Activated B cell treated with CpG ODN at 0.5 μM for 24 hours (primary cell): ENCODE data around the gene UBE4A. TPM values are rescaled to one million over a fixed set of nuclear protein-coding genes. Genes with fewer than 3 reads are reported as not detected.
"Not testable (repeated sequence)": the region's sequence is repeated elsewhere in the genome, so short reads cannot be mapped to it uniquely, and the experiment has no call there.

Source experiments
- ATAC-seq: fragments of 200-7000 bp; cut with Tn5 transposase; one replicate; pipeline ENCODE4 v1.10.0; 2021; ENCODE audit warnings: low read depth, mild to moderate bottlenecking, moderate library complexity
- CTCF ChIA-PET: fragments of 350-600 bp; sonication (Branson Sonifier 250); formaldehyde crosslinking; loops from one replicate; lab custom pipeline; 2021; ENCODE audit warnings: antibody characterized with exemption; lab: Charles Lee
- POLR2A ChIA-PET: fragments of 350-600 bp; sonication (Branson Sonifier 250); formaldehyde crosslinking; loops from one replicate; lab custom pipeline; 2021; ENCODE audit warnings: antibody characterized with exemption; lab: Charles Lee
- DNase-seq: peaks from one replicate; pipeline ENCODE4 v3.0.0; 2022
- H3K27ac Mint-ChIP-seq: one replicate; pipeline ENCODE4 v1.8.0; 2020; ENCODE audit warnings: mixed read lengths
- H3K27me3 Mint-ChIP-seq: one replicate; pipeline ENCODE4 v1.8.0; 2021; ENCODE audit warnings: mixed read lengths
- H3K36me3 Mint-ChIP-seq: one replicate; pipeline ENCODE4 v1.8.0; 2021; ENCODE audit warnings: low read depth, mixed read lengths
- H3K4me1 Mint-ChIP-seq: one replicate; pipeline ENCODE4 v1.8.0; 2021; ENCODE audit warnings: mixed read lengths
- H3K4me3 Mint-ChIP-seq: one replicate; pipeline ENCODE4 v1.8.0; 2020; ENCODE audit warnings: mild to moderate bottlenecking, mixed read lengths
- H3K9me3 Mint-ChIP-seq: one replicate; pipeline ENCODE4 v1.8.0; 2020; ENCODE audit warnings: mixed read lengths
- intact Hi-C: fragments of 100-400 bp; cut with micrococcal nuclease; formaldehyde crosslinking; loops from one replicate; pipeline ENCODE4 v1.15.1; 2024
- total RNA-seq: library from RNA; stranded (reverse); gene quantifications from 2 replicates; pipeline ENCODE4 v1.2.3, GENCODE V29; 2022
- TF ChIP-seq, protein P1 (sequence below): fragments of 200-600 bp; IDR thresholded peaks from one replicate; pipeline ENCODE4 v1.8.0; 2022; ENCODE audit warnings: antibody characterized with exemption, mild to moderate bottlenecking

Gene UBE4A
- total RNA-seq, 1 donor from 2014 or later: 34.2 TPM

DNA sequence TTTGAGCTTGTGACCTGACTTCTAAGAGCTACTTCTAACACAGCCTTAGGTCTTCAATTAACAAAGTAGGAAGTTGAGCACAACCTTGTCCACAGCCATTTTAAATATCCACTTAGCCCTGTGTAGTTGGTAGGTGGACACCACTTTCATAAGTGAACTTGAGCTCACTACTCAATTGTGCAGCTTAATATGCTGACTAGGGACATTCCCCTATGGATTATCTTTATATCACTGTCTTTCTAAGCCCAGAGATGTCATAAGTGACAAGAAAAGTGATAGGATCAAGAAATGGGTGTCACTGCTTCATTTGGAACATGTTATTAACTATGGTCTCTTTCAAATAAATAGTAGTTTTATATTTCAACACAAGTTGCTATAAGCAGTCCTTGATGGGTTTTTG lies 38.0 kb downstream of the UBE4A start:
- TF ChIP-seq, protein P1, sequence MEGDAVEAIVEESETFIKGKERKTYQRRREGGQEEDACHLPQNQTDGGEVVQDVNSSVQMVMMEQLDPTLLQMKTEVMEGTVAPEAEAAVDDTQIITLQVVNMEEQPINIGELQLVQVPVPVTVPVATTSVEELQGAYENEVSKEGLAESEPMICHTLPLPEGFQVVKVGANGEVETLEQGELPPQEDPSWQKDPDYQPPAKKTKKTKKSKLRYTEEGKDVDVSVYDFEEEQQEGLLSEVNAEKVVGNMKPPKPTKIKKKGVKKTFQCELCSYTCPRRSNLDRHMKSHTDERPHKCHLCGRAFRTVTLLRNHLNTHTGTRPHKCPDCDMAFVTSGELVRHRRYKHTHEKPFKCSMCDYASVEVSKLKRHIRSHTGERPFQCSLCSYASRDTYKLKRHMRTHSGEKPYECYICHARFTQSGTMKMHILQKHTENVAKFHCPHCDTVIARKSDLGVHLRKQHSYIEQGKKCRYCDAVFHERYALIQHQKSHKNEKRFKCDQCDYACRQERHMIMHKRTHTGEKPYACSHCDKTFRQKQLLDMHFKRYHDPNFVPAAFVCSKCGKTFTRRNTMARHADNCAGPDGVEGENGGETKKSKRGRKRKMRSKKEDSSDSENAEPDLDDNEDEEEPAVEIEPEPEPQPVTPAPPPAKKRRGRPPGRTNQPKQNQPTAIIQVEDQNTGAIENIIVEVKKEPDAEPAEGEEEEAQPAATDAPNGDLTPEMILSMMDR: no peak
- no peak for DNase-seq
- Mint-ChIP-seq H3K27ac (no peak overlapping the region), H3K27me3 (no peaks in the 10 kb centered on the region), H3K36me3 (peaks cover 46% of the 10 kb centered on the region), H3K9me3 (no peaks in the 10 kb centered on the region), H3K4me1 (peaks cover 36% of the 10 kb centered on the region), H3K4me3 (no peak overlapping the region)
- ATAC-seq: no peak
- intact Hi-C loops: no loop called here
- POLR2A ChIA-PET: interaction anchor here (1.6 kb wide), 1 partner anchor 38 kb away, joined by 8 read pairs; the partner anchor contains the start of gene KMT2A
- CTCF ChIA-PET: interaction anchor here (1.2 kb wide), 1 partner anchor 91 kb away, joined by 3 read pairs; no protein-coding TSS in a partner anchor

DNA sequence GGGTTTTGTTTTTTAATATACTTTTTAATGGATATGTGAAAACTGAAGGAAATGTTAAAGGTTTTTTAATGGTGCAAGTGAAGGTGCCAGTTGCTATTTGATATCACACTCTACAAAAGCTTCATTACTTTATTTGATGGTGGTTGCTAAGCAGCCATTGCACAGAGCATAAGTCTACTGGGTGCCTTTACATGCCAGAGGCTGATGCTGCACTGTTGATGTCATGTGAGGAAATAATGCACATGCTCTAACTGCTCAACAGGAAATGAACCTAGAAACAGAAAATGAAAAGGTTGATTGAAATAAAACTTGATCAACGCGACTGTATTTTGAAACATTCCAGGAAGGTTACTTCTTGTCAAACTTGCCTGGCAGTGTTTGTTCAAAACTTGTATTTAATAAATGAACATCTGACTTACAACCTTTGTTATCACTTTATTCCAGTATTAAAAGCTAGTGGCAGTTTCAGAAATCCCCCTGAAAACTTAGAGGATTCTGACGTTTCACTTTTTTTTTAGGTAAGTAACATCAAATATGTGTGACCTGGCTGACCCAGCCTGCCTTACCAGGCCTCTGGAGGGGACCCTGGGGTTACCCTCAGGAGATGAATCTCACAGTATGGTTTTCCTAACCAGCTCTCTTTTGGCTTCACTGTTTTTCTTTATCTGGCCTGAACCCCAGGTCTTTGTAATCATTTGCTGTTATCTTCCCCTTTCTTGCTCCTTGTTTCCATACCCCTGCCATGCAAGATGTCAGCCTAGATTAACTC lies 39.6 kb downstream of the UBE4A start:
- DNase-seq: no peak
- Mint-ChIP-seq H3K27me3 (no peaks in the 10 kb centered on the region), H3K36me3 (peaks cover 33% of the 10 kb centered on the region), H3K9me3 (no peaks in the 10 kb centered on the region), H3K4me3 (peak overlapping the region; percentile 97), H3K27ac (peak overlapping the region; percentile 100), H3K4me1 (peaks cover 43% of the 10 kb centered on the region)
- ATAC-seq: peak; percentile 28
- TF ChIP-seq, protein P1: no peak
- intact Hi-C loops: no loop called here
- ChIA-PET POLR2A (interaction anchor here (1.6 kb wide), 1 partner anchor 37 kb away, joined by 8 read pairs; the partner anchor contains the start of gene KMT2A), CTCF (interaction anchor here (1.9 kb wide), 1 partner anchor 89 kb away, joined by 12 read pairs; no protein-coding TSS in a partner anchor)

DNA sequence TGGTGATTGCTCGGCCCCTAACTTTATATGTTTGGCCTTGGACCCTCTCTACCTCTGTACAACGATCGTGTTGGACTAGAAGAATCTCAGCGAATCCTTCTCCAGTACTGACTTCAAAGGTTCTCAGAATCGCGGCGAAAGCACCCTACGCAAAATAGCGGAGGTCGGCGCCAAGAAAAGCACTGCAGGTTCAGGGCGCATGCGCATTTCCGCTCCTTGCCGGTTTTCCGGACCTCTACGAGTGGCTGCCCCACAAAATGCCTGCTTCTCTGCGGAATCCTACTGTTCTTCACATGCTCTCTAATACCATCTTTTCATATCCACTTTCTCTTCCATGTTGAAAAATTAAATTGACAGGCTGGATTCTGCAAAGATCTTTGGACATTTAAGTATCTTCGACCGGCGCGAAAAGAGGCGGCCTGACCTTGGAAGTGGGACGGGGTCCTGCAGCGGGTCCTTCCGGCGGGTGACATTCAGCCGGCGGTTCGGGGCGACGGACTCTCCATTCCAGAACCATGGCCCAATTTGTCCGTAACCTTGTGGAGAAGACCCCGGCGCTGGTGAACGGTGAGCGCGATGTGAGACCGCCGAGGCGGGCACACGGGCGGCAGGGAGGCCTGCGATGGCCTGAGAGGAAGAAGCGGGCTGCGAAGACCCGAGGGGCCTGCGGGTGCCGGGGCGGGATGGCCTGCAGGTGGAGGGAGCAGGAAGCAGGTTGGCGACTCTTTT lies 41.9 kb downstream of the UBE4A start, which contains the start of gene ATP5MG:
TSS of gene ATP5MG (plus strand) at position 456 of the 729 bp plus-strand sequence. CDS start at position 516, 60 bp downstream.
- Mint-ChIP-seq H3K36me3 (peaks cover 31% of the 10 kb centered on the region), H3K27me3 (no peaks in the 10 kb centered on the region), H3K4me3 (peak within 1 kb of the TSS; percentile 97), H3K27ac (peak within 1 kb of the TSS; percentile 100), H3K9me3 (no peaks in the 10 kb centered on the region), H3K4me1 (peaks cover 56% of the 10 kb centered on the region)
- CTCF ChIA-PET: interaction anchor here (1.0 to 1.6 kb wide), 3 partner anchors 34 to 203 kb away, joined by 5 to 6 read pairs (median 6); no protein-coding TSS in a partner anchor
- peak; percentile 84 for ATAC-seq
- intact Hi-C loops: loop anchor here (1.0 to 2.0 kb wide), 5 partner anchors 35 to 171 kb away; partner anchors contain the start of genes ARCN1, KMT2A and UBE4A
- DNase-seq: peak; percentile 77
- POLR2A ChIA-PET: interaction anchor here (0.7 to 2.9 kb wide), 4 partner anchors 15 to 42 kb away, joined by 3 to 30 read pairs (median 9); partner anchors contain the start of gene KMT2A
- TF ChIP-seq, protein P1: no peak

DNA sequence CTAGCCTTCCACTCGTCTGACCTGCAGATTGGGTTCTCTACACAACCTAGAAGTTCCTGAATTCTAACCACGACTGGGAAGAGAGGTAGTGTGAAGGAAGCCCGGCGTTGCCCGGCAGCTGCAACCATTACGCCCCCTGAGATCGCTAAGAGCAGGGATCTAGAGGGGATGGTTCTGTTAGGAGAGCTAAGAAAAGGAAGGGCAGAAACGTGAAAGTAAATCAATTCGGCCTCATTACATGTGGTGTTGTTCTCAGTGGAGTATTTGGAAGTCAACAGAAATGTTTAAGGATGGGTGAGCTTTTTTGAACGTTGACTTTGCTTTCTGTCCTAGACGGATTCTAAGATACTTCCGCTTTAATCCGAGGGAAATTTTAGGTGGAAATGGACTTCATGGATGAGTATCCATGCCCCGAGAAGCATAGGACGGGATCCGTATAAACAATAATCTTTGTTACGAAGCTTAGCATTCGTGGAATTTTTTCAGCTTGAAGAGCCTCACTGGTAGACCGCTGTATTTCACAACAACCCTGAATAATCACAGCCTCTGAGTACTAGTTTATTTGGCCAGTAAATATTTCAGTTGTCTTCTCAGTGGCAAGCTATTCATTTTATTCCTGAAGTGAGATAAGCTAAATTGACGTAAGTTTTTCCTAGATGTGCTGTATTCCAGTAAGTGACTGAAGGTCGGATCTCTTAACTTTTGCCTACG lies 42.6 kb downstream of the UBE4A start:
- intact Hi-C loops: loop anchor here (1.0 to 2.0 kb wide), 5 partner anchors 34 to 171 kb away; partner anchors contain the start of genes ARCN1, KMT2A and UBE4A
- peaks cover 58% of the 10 kb centered on the region for H3K4me1 Mint-ChIP-seq
- POLR2A ChIA-PET: interaction anchor here (0.7 to 2.9 kb wide), 10 partner anchors 16 to 594 kb away, joined by 3 to 30 read pairs (median 4); partner anchors contain the start of gene KMT2A
- peak overlapping the region; percentile 97 for H3K4me3 Mint-ChIP-seq
- H3K27ac Mint-ChIP-seq: peak overlapping the region; percentile 100
- ATAC-seq (no peak), DNase-seq (no peak)
- peaks cover 31% of the 10 kb centered on the region for H3K36me3 Mint-ChIP-seq
- CTCF ChIA-PET: interaction anchor here (0.7 to 1.6 kb wide), 4 partner anchors 32 to 203 kb away, joined by 3 to 6 read pairs (median 6); no protein-coding TSS in a partner anchor
- no peaks in the 10 kb centered on the region for H3K27me3 Mint-ChIP-seq
- TF ChIP-seq, protein P1: no peak
- no peaks in the 10 kb centered on the region for H3K9me3 Mint-ChIP-seq

DNA sequence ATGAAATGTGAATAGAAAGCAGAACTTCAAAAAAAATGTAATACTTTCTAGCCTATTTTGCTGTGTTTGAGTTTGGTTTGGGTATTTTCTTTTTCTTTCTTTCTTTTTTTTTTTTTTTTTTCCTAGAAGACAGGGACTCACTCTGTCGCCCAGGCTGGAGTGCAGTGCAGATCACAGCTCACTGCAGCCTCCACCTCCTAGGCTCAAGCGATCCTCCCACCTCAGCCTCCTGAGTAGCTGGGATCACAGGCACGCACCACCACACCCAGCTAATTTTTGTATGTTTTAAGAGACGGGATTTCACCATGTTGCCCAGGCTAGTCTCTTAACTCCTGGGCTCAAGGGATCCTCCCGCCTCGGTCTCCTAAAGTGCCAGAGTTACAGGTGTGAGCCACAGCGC lies 43.2 kb downstream of the UBE4A start:
- H3K9me3 Mint-ChIP-seq, DNase-seq, H3K27me3 Mint-ChIP-seq, intact Hi-C loops, ATAC-seq: not testable (repeated sequence)
- Mint-ChIP-seq H3K36me3 (peaks cover 34% of the 10 kb centered on the region), H3K4me1 (peaks cover 58% of the 10 kb centered on the region), H3K4me3 (peak overlapping the region; percentile 97), H3K27ac (peak overlapping the region; percentile 100)
- CTCF ChIA-PET: interaction anchor here (0.7 to 1.6 kb wide), 3 partner anchors 32 to 204 kb away, joined by 3 to 6 read pairs (median 6); no protein-coding TSS in a partner anchor
- POLR2A ChIA-PET: interaction anchor here (0.7 to 2.9 kb wide), 7 partner anchors 28 to 594 kb away, joined by 3 to 30 read pairs (median 4); partner anchors contain the start of gene KMT2A
